NT2/D1 (cell line): ENCODE measurements around the gene ADCY7.

Experiments used
- SUZ12 ChIP-seq: IDR thresholded peaks from 2 replicates; pipeline ENCODE4 v1.6.1; 2011; ENCODE audit not compliant: insufficient read length, insufficient read depth; ENCODE audit errors: extremely low read depth
- YY1 ChIP-seq: IDR thresholded peaks from 2 replicates; pipeline ENCODE4 v1.6.1; 2011; ENCODE audit not compliant: insufficient read length, insufficient read depth

DNA sequence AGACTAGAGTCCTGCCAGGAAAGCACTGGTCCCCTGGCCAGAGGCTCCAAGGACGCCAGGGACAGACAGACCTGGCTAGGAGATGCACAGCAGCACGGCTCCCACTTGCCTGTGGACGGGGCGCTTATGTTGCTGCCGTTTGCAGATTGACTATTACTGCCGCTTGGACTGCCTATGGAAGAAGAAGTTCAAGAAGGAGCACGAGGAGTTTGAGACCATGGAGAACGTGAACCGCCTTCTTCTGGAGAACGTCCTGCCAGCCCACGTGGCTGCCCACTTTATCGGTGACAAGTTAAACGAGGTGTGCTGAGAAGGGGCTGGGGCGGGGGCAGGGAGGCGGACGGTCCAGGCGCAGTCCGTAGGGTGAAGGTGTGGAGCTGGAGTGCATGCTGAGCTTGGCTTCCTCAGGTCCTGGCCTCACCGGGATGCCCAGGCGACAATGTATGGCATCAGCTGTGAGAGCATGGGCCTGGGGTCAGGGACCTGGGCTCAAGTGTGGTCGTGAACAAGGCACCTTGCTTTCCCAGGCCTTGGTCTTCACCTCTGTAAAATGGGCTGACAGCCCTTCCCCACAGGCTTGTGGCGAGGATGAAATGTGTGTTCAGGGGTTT is 45.6 kb downstream of the ADCY7 start:
- no peak for TF ChIP-seq YY1
- no peak for TF ChIP-seq SUZ12
